Ovary (tissue), 9 donors: ENCODE data around the gene ABCC11. TPM values are rescaled to one million over a fixed set of nuclear protein-coding genes. Genes with fewer than 3 reads are reported as not detected.
"Not testable (repeated sequence)": the region's sequence is repeated elsewhere in the genome, so short reads cannot be mapped to it uniquely, and the experiment has no call there.

Experiments used
- DNase-seq, 5 donors: peaks; one replicate each; pipeline ENCODE4 v3.0.0-alpha.2; 2019 to 2020
- H3K27ac ChIP-seq, 2 donors: fragments of 200-600 bp; one replicate each; pipeline versions ENCODE4 v1.5.1 to v1.8.0; 2019 to 2022
- H3K27me3 ChIP-seq: fragments of 200-600 bp; one replicate; pipeline ENCODE4 v1.8.0; 2022
- H3K36me3 ChIP-seq: fragments of 200-600 bp; sonication (generic); one replicate; pipeline ENCODE4 v1.5.1; 2019
- H3K4me1 ChIP-seq: one replicate; pipeline ENCODE4 v1.8.1; 2013; ENCODE audit warnings: mild to moderate bottlenecking, moderate library complexity; ENCODE audit not compliant: insufficient read depth
- H3K4me3 ChIP-seq: fragments of 200-600 bp; sonication (generic); one replicate; pipeline ENCODE4 v1.5.1; 2017
- H3K9me3 ChIP-seq, 2 donors: fragments of 200-600 bp in 1 of 2; sonication (generic) in 1 of 2; one replicate each; pipeline versions ENCODE4 v1.5.1 to v1.8.1; 2013 to 2019; ENCODE audit warnings: mild to moderate bottlenecking in 1 of 2, moderate library complexity in 1 of 2
- EP300 ChIP-seq: sonication (generic); formaldehyde crosslinking; IDR thresholded peaks from one replicate; pipeline ENCODE4 v1.6.1; 2017; ENCODE audit warnings: antibody characterized with exemption
- POLR2A ChIP-seq: fragments of 450-650 bp; IDR thresholded peaks from one replicate; pipeline ENCODE4 v1.6.1; 2017; ENCODE audit warnings: antibody characterized with exemption, mild to moderate bottlenecking, moderate library complexity
- WGBS, 3 donors: extraction: QIAGEN DNeasy Blood & Tissue Kit in 1 of 3; methylation state at CpG; one replicate each; pipeline versions ENCODE4 v1.1.5 to v1.1.7; 2013 to 2017; 5-methylcytosine and 5-hydroxymethylcytosine counted together
- intact Hi-C, 4 donors: fragments of 100-400 bp; cut with DNase I; formaldehyde crosslinking; loops; one replicate each; pipeline versions ENCODE4 v1.11.0 to v1.15.1; 2022 to 2023
- polyA plus RNA-seq, 2 donors: library from polyadenylated mRNA; stranded (reverse); fragments of 200-250 nt in 1 of 2; fragments of 350-450 nt in 1 of 2; fragmentation: Illumina TruSeq in 1 of 2; extraction: RNeasy Lipid Tissue Mini Kit (QIAGEN cat#74804) in 1 of 2; gene quantifications; one replicate each; pipeline ENCODE4 v1.2.3, GENCODE V29; 2013 to 2014
- total RNA-seq, 7 donors: library from RNA; depleted of rRNA in 2 of 7; stranded (reverse); fragments of >200 nt in 2 of 7; fragmentation: NEBNext Ultra II Directional in 3 of 7; extraction: Animal tissue kit (Norgen Biotek cat#: 25700) in 3 of 7; gene quantifications; one replicate each; pipeline versions ENCODE4 v1.1.0 to v1.2.4, GENCODE V29; 2016 to 2023
- TF ChIP-seq, protein P1 (sequence below), 3 donors: fragments of 450-650 bp in 2 of 3; fragments of 200-600 bp in 1 of 3; IDR thresholded peaks; one replicate each; pipeline versions ENCODE4 v1.5.1 to v1.8.0; 2016 to 2022; ENCODE audit warnings: antibody characterized with exemption in 3 of 3, mild to moderate bottlenecking in 1 of 3
- donor health status: DM: no; HTN: no; CAD: no; lungs with moderate emphysema.
- donor health status: DM: no; HTN: no; CAD: no.
- donor health status: Bipolar disorder and iron deficiency.
- donor health status: DM: yes; HTN: yes; CAD: no.
- donor health status: DM: no; HTN: no; CAD: no.
- donor health status: DM: yes; HTN: yes; CAD: no.

Gene ABCC11
- total and polyA plus RNA-seq, 9 donors = 0.07 to 5.2 (median 0.22) TPM; not detected in 3

- H3K36me3 ChIP-seq = no peaks in the 10 kb centered on the region
- no peaks in the 10 kb centered on the region for H3K9me3 ChIP-seq
- DNase-seq = peak; percentile 82 to 93 (median 88)
- H3K4me1 ChIP-seq = peaks cover 8% of the 10 kb centered on the region
- peak; percentile 29 for TF ChIP-seq POLR2A
- no peak for TF ChIP-seq EP300
- no peaks in the 10 kb centered on the region for H3K27me3 ChIP-seq
- 0 to 1% (median 1%) methylated on average over 38 to 63 of the region's 63 CpGs for WGBS, 3 donors
- intact Hi-C loops = loop anchor here in 1 of 4 donors (10.0 kb wide), 1 partner anchor 371 kb away; the partner anchor contains the start of gene N4BP1
- peak within 1 kb of the TSS; percentile 78 for H3K4me3 ChIP-seq
- H3K27ac ChIP-seq = peak within 1 kb of the TSS; percentile 69 to 75
Measured at GRCh38 chr16:48244080-48244862, 3.1 kb downstream of the ABCC11 start, which contains the start of gene LONP2. Gene LONP2, plus strand, starts transcription at chr16:48244300. Its CDS starts 89 bp downstream, at chr16:48244389.

- H3K4me3 ChIP-seq = not testable (repeated sequence)
- intact Hi-C loops = loop anchor here in 1 of 4 donors (10.0 kb wide), 1 partner anchor 375 kb away; the partner anchor contains the start of gene N4BP1
- 92 to 94% (median 94%) methylated on average over 3 of the region's 3 CpGs for WGBS, 3 donors
Measured at GRCh38 chr16:48240147-48240546, 7.2 kb downstream of the ABCC11 start.

GRCh38 chr16:48236286-48236685 is 11.1 kb downstream of the ABCC11 start:
- H3K4me1 ChIP-seq = no peaks in the 10 kb centered on the region
- H3K27ac ChIP-seq = no peak overlapping the region
- TF ChIP-seq, protein P1, sequence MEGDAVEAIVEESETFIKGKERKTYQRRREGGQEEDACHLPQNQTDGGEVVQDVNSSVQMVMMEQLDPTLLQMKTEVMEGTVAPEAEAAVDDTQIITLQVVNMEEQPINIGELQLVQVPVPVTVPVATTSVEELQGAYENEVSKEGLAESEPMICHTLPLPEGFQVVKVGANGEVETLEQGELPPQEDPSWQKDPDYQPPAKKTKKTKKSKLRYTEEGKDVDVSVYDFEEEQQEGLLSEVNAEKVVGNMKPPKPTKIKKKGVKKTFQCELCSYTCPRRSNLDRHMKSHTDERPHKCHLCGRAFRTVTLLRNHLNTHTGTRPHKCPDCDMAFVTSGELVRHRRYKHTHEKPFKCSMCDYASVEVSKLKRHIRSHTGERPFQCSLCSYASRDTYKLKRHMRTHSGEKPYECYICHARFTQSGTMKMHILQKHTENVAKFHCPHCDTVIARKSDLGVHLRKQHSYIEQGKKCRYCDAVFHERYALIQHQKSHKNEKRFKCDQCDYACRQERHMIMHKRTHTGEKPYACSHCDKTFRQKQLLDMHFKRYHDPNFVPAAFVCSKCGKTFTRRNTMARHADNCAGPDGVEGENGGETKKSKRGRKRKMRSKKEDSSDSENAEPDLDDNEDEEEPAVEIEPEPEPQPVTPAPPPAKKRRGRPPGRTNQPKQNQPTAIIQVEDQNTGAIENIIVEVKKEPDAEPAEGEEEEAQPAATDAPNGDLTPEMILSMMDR (IDR thresholded peaks at IDR 0.05) = no peak
- TF ChIP-seq POLR2A = no peak
- no peak for TF ChIP-seq EP300
- no peaks in the 10 kb centered on the region for H3K9me3 ChIP-seq
- 88 to 95% (median 93%) methylated on average over 1 of the region's 1 CpG for WGBS, 3 donors
- no peaks in the 10 kb centered on the region for H3K36me3 ChIP-seq
- H3K4me3 ChIP-seq = no peak overlapping the region
- H3K27me3 ChIP-seq = no peaks in the 10 kb centered on the region
- no peak for DNase-seq
- intact Hi-C loops = no loop called here

More at GRCh38 chr16:48240147-48240546, 7.2 kb downstream of the ABCC11 start:
- not testable (repeated sequence) for H3K9me3 ChIP-seq, H3K4me1 ChIP-seq, DNase-seq, H3K36me3 ChIP-seq, H3K27me3 ChIP-seq, H3K27ac ChIP-seq

DNA sequence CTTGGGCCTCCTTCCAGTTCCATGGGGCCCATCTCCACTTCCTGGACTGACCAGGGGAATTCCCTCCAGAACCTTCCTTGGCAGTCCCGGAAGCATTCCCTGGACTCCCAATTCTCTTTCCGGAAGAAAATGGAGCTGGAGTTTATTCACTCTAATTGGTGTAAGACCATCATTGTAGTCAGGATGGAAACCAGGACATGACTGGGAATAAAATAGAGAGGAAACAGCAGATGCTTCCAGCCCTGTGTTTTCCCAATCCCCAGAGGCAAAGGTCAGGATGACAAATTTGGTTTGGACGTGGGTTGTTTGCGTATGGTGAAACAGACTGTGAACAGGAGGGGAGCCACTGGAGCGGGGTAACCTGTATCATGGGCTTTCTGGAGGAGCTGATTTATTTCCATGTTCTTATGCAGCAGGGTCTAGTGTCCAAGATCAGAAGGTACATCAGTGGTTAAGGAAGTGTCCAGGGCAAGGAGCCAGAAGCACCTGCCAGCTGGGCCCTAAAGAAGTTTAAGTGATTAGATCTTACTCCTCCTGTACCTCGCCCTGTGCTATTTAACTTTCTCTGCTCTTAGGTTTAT is 11.7 kb downstream of the ABCC11 start:
- DNase-seq = no peak
- intact Hi-C loops = no loop called here
- Histone ChIP-seq H3K4me3 (no peak overlapping the region), H3K36me3 (no peaks in the 10 kb centered on the region), H3K27me3 (no peaks in the 10 kb centered on the region), H3K4me1 (no peaks in the 10 kb centered on the region), H3K27ac (no peak overlapping the region), H3K9me3 (no peaks in the 10 kb centered on the region)
- 68 to 75% (median 68%) methylated on average over 6 of the region's 6 CpGs for WGBS, 3 donors
- TF ChIP-seq POLR2A = no peak
- TF ChIP-seq, protein P1 (IDR thresholded peaks at IDR 0.05) = no peak
- TF ChIP-seq EP300 = no peak

GRCh38 chr16:48235058-48235555 is 12.2 kb downstream of the ABCC11 start:
- H3K9me3 ChIP-seq = no peaks in the 10 kb centered on the region
- H3K27ac ChIP-seq = no peak overlapping the region
- WGBS, 3 donors = 72 to 78% (median 76%) methylated on average over 6 of the region's 6 CpGs
- H3K27me3 ChIP-seq = no peaks in the 10 kb centered on the region
- no peaks in the 10 kb centered on the region for H3K4me1 ChIP-seq
- intact Hi-C loops = no loop called here
- no peaks in the 10 kb centered on the region for H3K36me3 ChIP-seq
- DNase-seq = no peak
- H3K4me3 ChIP-seq = no peak overlapping the region
- TF ChIP-seq POLR2A (no peak), EP300 (no peak)
- TF ChIP-seq, protein P1 (IDR thresholded peaks at IDR 0.05) = no peak
